WTC11 (cell line): ENCODE data around the gene YY2.

ENCODE experiments used
- ATF3 ChIP-seq: sonication (generic); formaldehyde crosslinking; conservative IDR thresholded peaks from 2 replicates; pipeline ENCODE4 v1.8.1; 2022; ENCODE audit warnings: mild to moderate bottlenecking, missing genetic modification reagents
- ATF6 ChIP-seq: sonication (generic); formaldehyde crosslinking; IDR thresholded peaks from 2 replicates; pipeline ENCODE4 v1.8.1; 2023; ENCODE audit warnings: mild to moderate bottlenecking, missing genetic modification reagents
- CTCF ChIP-seq: fragments of 200-600 bp; IDR thresholded peaks from 2 replicates; pipeline ENCODE4 v1.8.0; 2022; ENCODE audit warnings: antibody characterized with exemption
- NR1H2 ChIP-seq: sonication (generic); formaldehyde crosslinking; IDR thresholded peaks from 2 replicates; pipeline ENCODE4 v1.9.0; 2021; ENCODE audit warnings: mild to moderate bottlenecking, moderate library complexity, missing genetic modification reagents
- ZBTB21 ChIP-seq: sonication (generic); formaldehyde crosslinking; IDR thresholded peaks from 2 replicates; pipeline ENCODE4 v1.8.1; 2023; ENCODE audit warnings: mild to moderate bottlenecking, missing genetic modification reagents, borderline replicate concordance
- ZSCAN18 ChIP-seq: fragments of 250-450 bp; sonication (Bioruptor Pico); IDR thresholded peaks from 2 replicates; pipeline ENCODE4 v2.1.2; 2022; ENCODE audit warnings: mild to moderate bottlenecking, moderate library complexity

GRCh38 chrX:21838937-21839333, 16.9 kb upstream of the YY2 start:
- TF ChIP-seq ATF6 (CRISPR knock-in tag) (no peak), CTCF (no peak), ZBTB21 (no peak), ATF3 (CRISPR knock-in tag) (no peak), ZSCAN18 (CRISPR knock-in tag) (no peak), NR1H2 (CRISPR knock-in tag) (no peak)
